Measurements from ENCODE around the gene ANKRD10.
"Not testable (repeated sequence)": the region's sequence is repeated elsewhere in the genome, so short reads cannot be mapped to it uniquely, and the experiment has no call there.

ANKRD10 gene

DNA sequence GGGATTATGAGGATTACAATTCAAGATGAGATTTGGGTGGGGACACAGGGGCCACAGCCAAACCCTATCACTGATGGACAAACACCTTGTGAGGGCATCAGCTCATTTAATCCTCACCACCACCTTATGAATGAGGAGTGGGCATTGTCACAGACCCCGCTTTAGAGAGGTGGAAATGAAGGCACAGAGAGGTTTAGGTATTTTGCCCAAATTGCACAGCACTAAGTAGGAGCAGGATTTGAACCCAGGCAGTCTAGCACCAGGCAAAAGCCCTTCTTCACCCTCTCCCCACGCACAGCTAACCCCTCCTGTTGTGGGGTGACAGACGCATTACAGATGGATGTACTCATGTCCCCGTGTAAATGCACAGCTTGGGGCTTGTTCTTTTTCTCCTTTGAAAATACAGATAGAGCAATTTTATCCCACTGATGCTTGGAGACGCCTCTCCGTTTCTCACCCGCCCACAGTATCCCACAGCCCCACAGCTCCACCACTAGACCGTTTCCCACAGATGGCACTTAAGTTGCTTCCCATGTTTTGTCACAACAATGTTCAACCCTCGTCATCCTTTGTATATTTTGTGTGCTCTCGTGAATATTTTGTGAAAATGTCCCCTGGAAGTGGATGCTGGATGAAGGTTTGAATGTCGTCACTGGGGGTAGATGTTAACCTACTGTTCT lies 48.2 kb downstream of the ANKRD10 start:
- no peak for DNase-seq (ENCODE audit: low read depth)

DNA sequence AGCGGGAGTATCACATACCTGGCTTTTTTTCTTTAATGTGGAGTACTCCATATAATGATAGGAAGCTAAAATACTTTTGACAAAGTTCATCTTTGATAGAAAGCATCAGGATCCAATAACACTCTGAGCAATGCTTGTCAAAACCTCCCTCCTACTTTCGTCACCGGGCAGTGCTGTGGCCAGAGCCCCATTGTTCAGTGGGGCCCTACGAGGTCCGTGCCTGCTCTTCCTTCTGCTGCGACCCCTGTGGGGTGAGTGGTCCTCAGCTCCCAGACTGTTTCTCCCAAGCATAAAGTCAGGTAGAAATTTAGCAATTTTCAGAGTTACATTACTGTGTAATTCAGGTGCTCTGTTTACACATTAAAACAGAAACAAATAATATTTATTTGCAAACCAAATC lies 51.2 kb downstream of the ANKRD10 start:
- DNase-seq (ENCODE audit: low read depth) = no peak

DNA sequence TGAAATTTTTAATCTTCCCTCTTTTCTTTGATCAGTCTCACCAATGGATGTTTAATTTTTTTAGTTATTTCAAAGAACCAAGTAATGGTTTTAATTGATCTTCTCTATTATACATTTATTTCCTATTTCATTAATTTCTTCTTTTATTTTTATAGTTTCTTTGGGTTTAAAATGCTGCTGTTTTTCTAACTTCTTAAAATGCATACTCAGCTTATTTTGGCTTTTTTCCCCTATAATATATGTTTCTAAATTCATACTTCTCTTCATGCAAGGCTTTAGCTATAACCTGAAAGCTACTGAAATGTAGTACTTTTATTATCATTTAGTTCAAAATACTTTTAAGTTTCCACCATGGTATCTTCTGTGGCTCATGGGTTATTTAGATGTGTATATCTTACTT lies 53.9 kb downstream of the ANKRD10 start:
- no peak for DNase-seq (ENCODE audit: low read depth)

DNA sequence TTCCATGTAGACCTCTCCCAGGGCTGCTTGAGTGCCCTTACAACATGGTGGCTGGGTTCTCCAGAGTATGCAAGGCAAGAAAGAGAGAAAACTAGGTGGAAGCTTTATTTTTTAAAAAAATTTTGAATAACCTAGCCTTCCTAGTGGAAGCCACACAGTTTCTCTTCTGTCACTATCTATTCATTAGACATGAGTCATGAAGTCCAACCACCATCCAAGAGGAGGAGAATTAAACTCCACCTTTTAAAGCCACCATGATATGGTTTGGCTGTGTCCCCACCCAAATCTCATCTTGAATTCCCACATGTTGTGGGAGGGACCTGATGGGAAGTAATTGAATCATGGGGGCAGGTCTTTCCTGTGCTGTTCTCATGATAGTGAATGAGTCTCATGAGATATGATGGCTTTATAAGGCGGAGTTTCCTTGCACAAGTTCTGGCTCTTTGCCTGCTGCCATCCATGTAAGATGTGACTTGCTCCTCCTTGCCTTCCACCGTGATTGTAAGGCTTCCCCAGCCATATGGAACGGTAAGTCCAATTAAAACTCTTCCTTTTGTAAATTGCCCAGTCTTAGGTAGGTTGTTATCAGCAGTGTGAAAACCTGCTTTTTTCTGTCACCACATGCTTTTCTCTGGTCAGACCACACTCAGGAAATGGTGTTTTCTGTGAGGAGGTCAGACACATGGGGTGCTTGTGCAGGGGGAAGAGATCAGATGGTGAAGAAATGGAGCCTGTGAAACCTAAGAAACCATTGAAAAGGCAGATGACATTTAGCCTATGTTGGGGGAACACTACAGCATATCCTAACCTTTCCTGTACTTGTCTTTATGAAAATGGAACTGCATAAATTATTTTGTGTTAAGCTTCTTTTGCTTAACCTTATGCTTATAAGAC lies 57.7 kb downstream of the ANKRD10 start:
- DNase-seq (ENCODE audit: low read depth) = no peak

DNA sequence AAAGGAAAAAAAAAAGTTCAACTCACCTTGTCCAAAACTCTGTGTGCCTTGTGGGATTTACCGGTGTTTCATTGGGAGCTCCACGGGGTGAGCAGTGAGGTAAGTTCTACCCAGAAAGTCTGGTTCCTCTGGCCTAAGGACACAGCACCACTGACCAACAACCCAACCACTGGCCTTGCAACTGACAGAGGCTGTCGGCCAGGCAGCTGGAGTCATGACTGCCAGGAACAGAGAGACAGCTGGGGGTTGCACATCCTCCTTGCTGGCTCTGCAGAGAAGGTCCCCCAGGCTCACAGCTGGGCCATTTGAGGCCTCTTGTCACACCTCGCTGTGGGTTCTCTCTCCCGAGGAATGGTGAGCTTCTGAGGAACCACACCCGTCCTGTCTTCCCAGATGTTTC lies 59.5 kb downstream of the ANKRD10 start:
- no peak for DNase-seq (ENCODE audit: low read depth)

DNA sequence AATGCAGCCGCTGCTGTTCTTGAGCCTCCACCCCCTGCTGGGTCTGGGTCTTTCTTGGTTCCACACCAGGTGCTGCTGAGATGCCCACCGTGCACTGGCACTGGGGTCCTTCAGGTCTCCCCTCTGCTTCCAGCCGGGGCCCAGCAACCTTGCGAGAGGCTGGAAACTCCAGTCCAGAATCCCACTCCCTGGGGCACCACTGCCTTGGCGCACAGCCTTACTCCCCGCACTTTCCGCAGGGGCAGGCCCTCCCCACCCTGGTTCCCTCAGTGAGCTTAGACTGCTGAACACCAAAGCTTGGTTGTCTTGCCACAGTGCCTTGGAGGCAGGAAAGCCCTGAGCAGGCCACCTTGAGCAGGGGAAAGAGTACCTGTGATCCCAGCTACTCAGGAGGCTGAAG lies 60.0 kb downstream of the ANKRD10 start:
- DNase-seq (ENCODE audit: low read depth) = no peak

DNA sequence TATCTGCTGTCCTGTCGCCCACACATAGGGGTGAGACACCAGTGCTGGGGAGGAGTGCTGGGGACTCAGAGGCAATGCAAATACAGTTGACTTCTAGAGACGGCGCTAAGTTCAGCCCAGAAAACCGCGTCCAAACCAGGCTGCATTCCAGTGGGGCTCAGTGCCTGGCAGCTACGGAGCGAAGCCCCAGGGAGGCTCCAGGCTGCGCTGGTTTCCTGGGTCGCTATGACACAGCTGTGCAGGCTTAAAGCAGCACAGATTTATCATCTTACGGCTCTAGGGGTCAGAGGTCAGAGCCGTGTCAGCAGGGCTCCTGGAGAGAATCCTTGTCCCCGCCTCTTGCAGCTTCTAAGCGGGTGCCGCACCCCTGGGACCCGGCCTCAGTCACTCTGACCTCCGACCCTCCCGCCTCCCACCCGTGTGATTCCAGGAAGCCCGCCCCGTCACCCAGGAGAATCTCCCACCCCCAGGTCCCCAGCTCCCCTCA lies 61.6 kb downstream of the ANKRD10 start:
- DNase-seq (ENCODE audit: low read depth) = no peak

DNA sequence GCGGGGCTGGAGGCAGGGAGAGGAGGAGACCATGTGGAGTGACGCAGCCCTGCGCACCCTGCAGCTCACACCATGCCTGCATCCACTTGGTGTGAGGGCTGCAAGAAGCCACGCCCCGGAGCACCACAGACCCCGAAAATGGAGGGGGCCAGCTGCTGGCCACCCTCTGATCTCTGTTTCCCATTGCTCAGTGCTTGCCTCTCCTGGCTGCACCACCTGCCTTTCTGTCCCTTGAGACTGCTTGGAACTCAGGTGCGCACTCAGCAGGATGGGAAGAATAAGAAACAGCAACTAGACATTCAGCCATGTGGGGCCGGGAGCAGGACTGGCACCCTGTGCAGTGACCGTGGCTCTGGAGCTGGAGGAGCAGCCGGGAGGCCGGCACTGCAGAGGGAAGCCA lies 64.0 kb downstream of the ANKRD10 start:
- no peak for DNase-seq (ENCODE audit: low read depth)

DNA sequence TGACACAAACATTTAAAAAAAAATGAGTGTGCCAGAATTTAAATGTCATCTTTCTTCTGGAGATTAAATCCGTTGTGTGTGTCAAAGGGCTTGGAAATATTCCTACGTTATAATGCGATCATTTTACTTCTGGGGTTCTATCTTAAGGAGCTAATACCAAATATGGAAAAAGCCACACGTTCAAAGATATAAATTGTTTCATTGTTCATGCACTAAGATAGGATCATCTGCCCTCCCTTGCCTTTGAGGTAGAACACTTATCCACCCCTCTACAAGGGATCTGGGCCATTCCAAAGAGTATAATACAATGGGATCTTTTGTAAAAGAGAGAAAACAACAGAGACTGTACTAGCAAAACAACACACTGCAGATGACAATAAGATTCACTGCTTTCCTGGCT lies 64.9 kb downstream of the ANKRD10 start:
- DNase-seq (ENCODE audit: low read depth) = no peak

DNA sequence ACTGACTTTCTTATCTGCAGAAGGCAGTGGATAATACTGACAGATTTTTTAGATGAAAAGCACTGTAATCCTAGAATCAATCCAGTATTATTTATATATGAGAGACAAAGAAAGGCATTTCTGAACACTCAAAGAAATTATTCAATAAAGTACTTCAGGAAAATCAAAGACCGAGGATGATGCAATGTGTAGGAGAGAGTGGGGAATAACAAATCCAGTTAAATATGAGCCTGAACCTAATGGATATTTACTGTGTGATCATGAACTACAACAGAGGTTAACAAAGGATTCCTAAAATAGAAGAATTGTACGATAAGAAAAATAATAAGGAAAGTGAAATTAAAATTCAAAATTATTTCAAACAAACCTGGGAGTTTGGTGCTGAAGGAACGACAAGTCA lies 69.3 kb downstream of the ANKRD10 start:
- no peak for DNase-seq (ENCODE audit: low read depth)

DNA sequence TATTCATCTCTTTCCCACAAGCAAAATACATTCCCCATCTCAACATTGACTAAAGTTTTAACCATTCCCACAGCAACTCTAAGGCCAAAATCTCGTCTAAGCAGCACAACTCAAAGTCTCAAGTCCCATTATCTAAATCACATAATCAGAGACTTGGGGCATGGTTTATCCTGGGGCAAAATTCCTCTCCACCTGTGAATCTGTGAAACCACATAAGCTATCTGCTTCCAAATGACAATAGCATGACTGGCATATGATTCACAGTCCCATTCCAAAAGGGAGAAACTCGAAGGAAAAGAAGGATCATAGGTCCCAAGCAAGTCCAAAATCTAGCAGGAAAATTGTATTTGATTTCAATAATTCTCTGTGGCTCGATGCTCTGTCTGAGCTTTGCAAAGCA lies 73.0 kb downstream of the ANKRD10 start:
- DNase-seq (ENCODE audit: low read depth) = no peak

DNA sequence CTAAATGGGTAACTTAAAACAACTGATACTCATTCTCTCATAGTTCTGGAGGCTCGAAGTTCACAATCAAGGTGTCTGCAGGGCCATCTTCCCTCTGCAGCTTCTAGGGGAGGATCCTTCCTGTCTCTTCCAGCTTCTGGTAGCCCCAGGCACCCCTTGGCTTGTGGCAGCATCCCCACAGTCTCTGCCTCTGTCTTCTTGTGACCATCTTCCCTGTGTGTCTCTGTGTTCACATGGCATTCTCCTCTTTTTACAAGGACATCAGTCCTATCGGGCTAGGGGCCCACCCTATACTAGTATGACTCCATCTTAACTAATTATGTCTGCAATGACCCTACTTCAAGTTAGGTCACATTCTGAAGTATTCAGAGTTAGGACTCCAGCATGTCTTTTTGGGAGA lies 73.5 kb downstream of the ANKRD10 start:
- DNase-seq (ENCODE audit: low read depth) = no peak

DNA sequence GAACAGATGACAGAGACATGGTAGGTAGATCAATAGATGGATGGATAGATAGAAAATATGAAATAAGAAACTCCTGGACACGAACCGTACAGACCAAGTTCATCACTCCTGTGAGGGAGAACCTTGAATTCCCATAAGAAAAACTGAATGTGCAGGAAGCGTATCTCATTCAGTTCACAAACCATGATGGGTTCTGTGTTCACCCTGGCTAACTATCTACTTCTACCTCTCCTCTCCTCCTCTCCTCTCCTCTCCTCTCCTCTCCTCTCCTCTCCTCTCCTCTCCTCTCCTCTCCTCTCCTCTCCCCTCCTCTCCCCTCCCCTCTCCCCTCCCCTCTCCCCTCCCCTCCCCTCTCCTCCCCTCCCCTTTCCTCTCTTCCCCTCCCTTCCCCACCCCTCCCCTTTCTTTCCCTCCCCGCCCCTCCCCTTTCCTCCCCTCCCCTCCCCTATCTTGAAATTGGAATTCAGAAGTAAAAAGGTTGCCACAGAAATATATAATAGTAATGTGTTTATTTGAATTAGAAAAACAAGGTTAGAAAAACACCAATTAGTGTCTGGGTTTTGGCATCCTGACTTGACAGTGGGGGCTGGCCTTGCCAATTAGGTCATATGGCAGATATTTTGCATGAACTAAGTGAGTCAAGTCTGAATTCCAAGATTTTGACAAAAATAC lies 75.9 kb downstream of the ANKRD10 start:
- no peak for DNase-seq (ENCODE audit: low read depth)

DNA sequence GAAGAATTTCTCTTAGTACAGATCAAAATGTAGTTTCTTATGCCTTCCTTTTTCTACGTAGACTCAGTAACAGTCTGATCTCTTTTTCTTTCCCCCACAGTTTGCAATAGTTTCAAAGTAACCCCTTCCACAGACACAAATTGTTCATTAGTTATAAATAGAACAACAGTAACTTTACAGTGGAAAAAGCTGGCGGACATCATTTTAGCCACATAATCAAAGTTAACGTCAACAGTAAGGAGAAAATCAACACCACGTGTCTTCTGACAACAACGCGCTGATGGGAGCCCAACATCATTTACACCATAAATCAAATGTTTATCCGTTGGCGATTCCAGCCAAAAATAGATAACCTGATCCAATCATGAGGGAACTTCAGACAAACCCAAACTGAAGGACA lies 76.8 kb downstream of the ANKRD10 start:
- no peak for DNase-seq (ENCODE audit: low read depth)

DNA sequence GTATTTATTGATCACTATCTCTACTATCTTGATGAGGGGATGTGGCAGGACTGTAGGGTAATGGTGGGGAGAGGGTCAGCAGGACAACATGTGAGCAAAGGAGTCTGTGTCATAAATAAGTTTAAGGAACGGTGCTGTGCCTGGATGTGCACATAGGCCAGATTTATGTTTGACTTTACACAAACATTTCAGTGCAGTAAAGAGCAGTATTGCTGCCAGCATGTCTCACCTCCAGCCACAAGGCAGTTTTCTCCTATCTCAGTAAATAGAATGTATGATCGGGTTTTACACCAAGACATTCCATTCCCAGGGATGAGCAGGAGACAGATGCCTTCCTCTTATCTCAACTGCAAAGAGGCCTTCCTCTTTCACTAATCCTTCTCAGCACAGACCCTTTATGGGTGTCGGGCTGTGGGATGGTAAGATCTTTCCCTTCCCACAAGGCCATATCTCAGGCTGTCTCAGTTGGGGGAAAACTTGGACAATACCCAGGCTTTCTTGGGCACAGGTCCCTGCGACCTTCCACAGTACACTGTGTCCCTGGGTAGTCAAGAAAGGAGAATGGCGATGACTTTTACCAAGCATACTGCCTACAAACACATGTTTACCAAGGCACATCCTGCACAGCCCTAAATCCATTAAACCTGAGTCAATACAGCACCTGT lies 77.3 kb downstream of the ANKRD10 start:
- not testable (repeated sequence) for DNase-seq (ENCODE audit: low read depth)

DNA sequence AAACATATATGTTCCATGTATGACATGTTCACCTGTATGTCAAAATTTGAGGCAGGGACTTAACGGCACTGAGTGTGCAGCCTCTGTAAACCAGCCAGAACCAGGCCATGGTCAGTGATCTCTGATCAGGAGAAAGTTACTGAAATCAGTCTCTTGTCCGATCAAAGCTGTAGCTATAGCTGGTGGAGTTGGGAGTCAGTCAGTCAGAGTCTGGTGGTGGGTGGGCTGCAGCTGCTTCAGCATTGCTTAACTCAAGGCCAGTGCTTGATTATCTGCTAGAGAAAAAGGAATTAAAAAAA lies 78.3 kb downstream of the ANKRD10 start:
- DNase-seq (ENCODE audit: low read depth) = no peak

DNA sequence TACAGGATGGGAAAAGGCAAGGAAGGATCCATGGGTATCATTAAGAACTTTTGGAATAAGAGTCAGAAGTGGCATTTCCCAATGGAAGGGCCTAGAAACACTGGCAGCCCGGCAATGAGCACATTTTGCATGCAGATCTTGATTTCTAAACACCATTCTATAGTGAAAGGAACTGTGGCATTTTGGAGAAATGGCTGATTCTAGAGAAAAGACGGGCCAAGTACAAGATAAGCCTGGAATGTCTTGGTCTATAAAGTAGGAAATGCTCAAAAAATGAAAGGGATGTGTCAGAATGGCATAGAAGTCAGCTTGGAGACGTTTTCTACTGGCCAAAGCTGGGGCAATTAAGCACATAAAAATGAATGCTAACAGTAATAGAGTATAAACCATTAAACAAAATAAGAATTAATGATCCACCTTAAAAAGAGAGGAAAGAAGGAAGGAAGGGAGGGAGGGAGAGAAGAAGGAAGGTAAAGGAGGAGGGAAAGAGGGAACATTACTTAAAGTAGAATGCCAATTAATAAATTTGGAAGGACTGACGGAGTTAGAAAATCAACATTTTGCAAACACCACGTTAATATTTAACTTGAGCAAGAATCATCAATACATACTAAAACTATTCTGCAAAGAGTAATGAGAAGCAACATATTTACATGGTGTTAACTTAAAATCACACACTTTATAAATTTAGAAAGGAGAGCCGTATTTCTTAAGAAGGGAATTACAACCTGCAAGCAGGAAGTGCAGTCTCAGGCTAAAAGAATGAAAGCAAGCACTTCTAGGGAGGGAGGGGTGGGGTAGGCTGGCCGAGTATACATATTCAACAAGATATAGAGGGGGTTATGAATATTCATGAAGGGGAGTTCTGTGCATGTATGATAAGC lies 78.9 kb downstream of the ANKRD10 start:
- no peak for DNase-seq (ENCODE audit: low read depth)

DNA sequence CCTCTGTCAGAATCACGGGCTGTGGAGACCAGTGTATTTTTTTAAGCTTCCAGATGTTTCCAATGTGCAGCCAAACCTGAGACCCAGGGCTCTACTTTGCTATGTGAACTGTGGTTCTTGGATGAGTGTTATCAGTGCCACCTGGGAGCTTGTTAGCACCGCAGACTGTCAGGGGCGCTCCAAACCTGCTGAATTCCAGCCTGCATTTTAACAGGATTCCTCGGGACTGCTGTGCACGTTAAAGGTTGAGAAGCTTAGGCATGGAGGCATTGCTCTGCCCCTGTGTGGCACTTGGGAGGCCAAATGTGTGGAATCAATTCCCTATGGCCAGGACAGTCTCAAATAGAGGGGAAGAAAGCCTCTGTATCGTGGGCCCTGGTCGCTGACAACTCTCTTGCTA lies 80.3 kb downstream of the ANKRD10 start:
- DNase-seq (ENCODE audit: low read depth) = no peak

DNA sequence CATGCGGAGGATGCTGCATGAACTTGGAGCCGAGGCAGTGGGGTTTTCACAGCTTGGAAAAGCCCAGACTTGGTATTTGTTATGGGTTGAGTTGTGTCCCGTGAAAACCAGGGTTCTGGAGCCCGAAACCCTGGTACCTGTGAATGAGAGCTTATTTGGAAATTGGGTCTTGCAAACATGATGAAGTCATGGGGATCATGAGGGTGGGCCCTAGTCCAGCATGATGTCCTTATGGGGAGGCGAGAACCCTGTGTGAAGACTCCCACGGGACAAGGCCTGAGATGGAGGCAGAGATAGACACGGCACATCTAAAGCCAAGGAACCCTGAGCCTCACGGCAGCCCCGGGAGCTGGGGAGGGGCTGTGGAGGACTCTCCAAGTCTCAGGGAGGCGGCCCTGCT lies 82.3 kb downstream of the ANKRD10 start:
- no peak for DNase-seq (ENCODE audit: low read depth)

DNA sequence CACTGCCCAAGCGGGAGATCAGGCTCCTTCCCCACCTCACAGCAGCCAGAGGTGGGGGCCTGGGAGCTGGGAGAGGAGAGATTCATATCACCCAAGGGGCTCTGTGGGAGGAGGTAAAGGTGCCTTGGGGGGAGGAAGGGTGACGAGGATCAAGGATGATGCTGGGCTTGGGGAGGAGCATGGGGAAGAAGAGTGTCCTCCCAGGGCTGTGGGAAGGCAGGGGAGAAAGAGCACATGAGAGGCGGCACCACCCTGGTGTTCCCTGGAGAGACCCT lies 82.7 kb downstream of the ANKRD10 start:
- no peak for DNase-seq (ENCODE audit: low read depth)

DNA sequence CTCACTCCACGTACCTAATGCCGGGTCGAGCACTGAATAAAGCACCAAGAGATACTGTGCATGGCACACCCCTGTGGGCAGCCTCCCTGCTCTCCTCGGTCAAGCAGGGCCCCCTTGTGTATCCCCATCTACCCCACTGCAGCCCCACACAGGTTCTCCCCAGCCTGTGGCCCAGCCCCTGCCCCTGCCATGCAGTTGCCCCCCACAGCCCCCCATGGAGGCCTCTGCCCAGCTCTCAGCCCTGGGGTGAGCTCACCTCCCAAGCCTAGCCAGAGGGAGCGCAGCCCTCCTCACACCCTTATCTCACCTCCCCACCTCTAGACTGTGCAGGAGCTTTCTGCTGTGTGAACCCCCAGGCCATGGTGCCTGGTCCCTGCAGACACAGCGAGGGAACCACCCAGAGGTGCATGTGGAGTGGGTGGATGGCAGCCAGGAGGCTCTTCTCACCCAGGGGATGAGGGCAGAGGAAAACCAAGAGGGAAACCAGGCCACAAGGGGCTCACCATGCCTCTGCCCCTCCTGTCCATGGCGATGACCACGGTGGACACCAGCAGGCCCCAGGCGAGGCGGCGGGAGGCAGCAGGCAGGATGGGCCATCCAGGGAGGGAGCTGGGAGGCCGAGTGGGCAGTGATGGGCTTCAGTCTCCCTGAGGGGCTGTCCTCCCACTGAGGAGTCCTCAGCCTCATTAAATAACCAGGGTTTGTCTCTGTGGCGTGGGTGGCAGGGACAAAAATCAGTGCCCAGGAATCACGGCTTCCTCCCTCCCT lies 83.2 kb downstream of the ANKRD10 start:
- DNase-seq (ENCODE audit: low read depth) = no peak

All from GM04504 (cell line).